NCI-H345 treated with DMSO at 0.1 percent for 48 hours (cell line): Measurements from ENCODE around the gene CDKN2B-AS1.

Source experiments
- DNase-seq: peaks from one replicate; lab custom pipeline; 2025; ENCODE audit not compliant: unreplicated experiment; lab: John Stamatoyannopoulos, UW

Gene CDKN2B-AS1

DNA sequence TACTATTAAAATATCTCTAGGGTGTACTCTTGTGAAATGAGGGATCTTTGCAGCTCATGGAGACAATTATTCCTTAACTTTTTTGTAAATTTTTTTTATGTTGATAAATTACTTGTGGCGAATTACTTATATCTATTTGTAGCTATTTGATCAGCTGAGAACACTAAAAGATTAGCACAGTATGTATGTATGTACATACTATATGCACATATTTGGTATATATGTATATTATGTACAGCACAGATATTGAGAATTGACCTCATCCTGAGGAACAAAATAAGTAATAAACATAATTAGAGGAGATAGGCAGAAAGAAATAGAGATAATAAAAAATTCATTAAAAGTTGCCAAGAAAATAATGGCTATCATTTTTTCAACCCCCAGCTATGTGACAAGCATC is 12.2 kb upstream of the CDKN2B-AS1 start:
- no peak for DNase-seq

DNA sequence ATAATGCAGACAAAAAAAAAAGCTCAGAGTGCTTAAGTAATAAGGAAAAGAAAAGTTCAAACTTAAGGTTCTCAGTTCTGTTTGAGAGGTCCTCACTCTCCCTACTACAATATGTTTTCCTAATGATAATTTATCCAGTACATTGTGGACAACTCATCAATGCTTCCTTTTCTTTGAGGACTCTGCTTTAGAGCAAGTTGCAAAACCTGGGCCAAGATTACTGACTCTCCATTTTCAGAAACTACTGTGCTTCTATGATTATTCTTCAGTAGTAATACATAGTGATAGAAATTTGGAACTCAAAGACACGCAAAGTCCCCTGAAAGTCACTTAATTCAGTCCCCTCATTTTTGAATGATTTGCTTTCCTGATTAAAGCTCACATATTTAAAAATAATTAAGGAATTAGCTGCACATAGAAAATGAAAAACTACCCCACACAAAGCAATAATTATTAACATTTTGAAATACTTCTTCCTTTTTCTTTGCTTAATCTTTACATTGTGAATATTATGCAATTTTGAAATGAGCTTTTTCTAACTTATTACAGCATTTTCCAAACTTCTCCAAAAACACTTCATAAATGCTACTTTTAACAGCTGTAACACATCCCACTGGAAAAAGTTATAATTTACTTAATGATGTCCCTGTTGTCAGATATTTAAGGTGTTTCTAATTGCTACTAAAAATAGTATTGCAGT is 11.6 kb upstream of the CDKN2B-AS1 start:
- no peak for DNase-seq

- no peak for DNase-seq
Measured at GRCh38 chr9:21983561-21983935, 11.0 kb upstream of the CDKN2B-AS1 start.

DNA sequence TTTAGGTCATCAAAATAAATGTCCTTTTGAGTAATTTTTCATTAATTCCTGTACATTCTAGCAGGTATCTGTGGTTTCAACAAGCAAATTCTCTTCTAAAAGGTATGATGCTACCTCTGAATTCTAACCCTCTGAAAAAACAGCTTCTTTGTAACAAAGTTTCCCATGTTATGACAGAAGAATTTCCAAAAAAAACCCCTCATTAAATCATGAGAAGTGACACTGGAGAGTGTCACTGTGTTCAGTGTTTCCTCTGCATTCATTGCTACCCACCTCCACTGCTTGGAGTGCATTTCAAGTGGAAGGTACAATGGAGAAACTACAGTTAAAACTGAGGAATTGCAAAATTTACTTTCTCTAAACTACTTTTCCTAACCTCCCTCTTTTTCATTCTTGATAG is 10.5 kb upstream of the CDKN2B-AS1 start:
- no peak for DNase-seq

DNA sequence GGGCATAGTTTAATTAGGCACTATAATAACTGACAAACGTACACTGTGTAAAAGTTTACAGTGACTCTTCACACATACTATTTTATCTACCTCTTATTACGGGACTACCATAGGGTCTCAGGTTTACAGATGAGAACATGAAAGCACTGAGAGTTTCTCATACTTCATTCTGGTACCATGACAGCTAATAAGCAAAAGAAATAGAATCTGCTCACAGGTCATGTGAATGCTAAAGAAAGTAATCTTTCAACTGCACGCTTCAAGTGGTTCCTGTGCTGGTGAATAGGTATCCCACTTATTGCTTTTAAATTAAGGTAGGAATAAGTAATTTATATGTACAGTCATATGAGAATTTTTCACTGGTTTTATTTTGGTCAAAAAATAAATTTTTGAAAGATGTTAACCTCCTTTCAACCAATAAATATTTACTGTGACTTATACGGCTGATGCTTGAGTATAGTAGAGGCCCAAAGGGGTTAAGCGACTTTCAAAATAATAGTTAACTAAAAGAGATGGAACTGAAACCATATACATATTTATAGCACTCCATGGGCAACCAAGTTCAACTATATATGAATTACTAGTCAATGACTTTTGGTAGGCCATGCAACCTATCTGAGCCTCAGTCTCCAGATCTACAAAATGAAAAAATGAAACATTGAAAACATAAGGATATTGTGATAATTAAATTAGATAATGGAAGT is 8.5 kb upstream of the CDKN2B-AS1 start:
- DNase-seq = no peak

DNA sequence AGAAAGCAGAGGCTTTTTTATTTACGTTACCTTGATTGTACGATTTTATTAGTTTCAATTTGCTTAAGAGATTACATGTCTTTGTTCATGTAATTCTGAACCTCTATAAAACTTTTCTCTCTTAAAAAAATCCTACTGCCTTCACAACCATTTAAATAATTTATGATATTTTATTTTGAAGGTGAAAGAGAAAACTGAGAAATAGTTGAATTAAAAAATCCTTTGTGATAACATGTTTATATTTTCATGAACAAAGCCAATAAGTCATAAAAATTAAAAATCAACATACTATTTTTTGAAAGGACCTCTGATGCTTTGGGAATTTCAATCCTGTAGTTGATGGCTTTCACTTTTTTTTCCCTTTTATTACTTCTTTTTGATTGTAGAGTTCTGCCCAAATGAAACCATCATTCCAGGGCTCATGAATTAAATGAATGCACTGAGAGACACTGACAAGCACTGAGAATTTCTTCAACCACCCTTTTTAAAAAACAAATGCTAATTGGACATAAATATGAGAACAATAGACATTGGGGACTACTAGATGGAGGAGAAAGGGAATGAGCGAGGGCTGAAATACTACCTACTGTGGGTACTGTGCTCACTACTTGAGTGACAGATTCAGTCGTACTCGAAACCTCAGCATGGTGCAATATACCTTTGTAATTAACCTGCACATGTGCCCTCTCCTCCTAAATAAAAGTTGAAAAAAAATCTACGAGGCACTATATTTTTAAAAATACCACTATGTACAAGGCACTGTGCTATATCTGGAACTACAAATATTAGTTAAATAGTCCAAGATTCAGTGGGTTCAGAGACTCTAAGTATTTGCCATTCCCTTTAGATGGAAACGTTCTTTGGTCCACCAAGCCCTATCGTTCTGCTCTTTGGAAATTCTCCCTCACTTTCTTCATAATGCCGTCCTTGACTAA is 6.3 kb upstream of the CDKN2B-AS1 start:
- no peak for DNase-seq

GRCh38 chr9:21989440-21990189 is 5.0 kb upstream of the CDKN2B-AS1 start:
- no peak for DNase-seq

GRCh38 chr9:21991072-21991959 is 3.3 kb upstream of the CDKN2B-AS1 start:
- no peak for DNase-seq

DNA sequence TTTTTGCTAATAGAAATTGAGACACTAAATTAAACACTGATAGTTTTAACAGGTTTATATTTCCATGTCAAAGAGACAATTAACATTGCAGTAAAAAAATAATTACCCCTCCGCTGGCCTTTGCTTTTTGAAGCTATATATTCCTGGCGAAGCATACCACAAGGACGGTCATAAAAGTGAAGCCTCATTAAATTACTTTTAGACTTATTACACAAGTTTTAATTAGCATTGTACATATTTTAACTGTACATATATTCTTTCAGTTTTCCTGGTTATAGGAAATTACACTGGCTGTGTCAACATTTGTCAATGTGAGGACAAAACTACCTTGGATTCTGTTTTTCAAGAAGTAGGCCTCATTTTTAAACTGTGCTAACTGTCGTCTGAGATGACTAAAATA is 1.6 kb upstream of the CDKN2B-AS1 start:
- no peak for DNase-seq

GRCh38 chr9:21993893-21994555 is 567 bp upstream of the CDKN2B-AS1 start, which contains the start of gene CDKN2A:
TSS of gene CDKN2A (minus strand) at chr9:21994392.
- DNase-seq = peak; percentile 90

DNA sequence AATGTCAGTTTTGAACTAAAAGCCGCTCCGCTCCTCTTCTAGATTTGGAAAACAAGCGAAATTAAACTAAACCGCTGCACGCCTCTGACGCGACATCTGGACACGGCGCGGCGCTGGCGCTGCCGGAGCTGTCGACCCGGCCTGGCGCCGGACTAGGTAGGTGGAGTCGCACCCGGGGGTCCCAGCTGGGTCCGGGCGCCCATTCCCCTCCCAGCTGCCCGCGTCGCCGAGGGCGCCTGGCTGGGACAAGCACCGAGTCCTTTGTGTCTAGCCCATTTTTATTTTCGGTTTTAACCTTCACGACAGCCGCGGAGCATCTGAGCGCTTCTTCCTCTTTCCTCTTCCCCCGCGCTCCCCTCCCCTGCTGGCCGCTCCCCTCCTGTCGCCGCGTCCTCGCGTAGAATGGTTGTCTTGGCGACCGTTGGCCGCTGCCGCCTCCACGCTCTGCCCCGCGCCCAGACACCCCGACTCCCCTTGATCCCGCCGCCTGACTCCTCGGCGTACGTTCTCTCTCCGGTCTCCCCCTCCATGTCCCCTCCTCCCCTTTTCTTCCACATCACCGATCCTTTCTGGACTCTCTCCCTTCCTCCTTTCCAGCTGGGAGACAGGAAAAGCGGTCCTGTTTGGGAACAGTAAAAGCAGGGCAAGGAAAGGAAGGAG is 545 bp downstream of the CDKN2B-AS1 start:
- DNase-seq = peak; percentile 47

GRCh38 chr9:21995666-21996398 is 1.2 kb downstream of the CDKN2B-AS1 start:
- DNase-seq = peak; percentile 21

DNA sequence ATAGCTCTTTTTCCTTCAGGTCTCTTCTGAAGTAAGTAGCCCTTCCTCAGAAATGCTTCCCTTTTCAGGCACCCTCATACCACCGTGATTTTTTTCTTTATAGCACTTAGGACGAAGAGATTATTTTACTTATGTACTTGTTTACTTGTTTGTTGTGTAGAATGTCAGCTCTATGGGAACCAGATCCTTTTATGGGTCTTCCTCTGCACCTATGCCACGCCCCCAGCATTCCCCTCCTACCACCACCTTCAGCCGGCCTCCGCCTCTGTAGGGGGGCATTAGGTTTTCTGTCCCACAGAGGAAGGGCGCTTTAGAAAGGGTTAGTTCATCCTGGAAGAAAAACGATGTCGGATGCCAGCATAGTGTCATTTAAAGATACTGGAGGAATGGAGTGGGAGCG is 1.8 kb downstream of the CDKN2B-AS1 start:
- DNase-seq = no peak

- no peak for DNase-seq
Measured at GRCh38 chr9:21996858-21997257, 2.3 kb downstream of the CDKN2B-AS1 start.

GRCh38 chr9:21997480-21997879 is 2.9 kb downstream of the CDKN2B-AS1 start:
- DNase-seq = no peak

- no peak for DNase-seq
Measured at GRCh38 chr9:21998026-21998425, 3.4 kb downstream of the CDKN2B-AS1 start.

- DNase-seq = no peak
Measured at GRCh38 chr9:22002038-22002437, 7.4 kb downstream of the CDKN2B-AS1 start.

GRCh38 chr9:22005021-22005701 is 10.6 kb downstream of the CDKN2B-AS1 start:
- no peak for DNase-seq
